Measurements from ENCODE around the gene SMG5. TPM values are rescaled to one million over a fixed set of nuclear protein-coding genes. Genes with fewer than 3 reads are reported as not detected.

The SMG5 gene
- total RNA-seq, 1 experiment from 2014 or later, result 129 TPM

DNA sequence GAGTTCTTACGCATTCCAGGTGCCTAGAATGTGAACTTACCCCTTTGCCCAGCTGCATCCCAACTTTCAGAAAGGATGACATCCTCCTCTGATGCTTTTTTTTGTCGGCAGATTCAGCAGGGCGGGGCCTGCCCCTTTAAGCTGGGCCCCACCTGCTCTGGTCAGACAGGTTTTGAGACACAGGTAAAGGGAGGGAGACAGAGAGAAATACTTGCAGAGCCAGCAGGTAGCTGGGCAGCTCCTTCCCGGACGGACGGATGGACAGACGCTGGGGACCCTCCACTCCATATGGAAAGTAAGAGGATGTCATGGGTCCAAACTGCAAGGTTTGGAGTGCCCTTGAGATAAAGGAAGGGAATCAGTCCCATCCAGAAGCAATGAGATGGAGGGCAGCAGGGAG lies 1.5 kb upstream of the SMG5 start, which contains the start of gene TMEM79:
TSS of gene TMEM79 (plus strand) at position 214 of the 400 bp plus-strand sequence. CDS start 902 bp downstream, outside the sequence.
- no peaks in the 10 kb centered on the region for H3K27me3 ChIP-seq (replicated peaks; ENCODE audit: insufficient read depth, low read depth, low read length, poor library complexity)
- ChIA-PET POLR2A (ENCODE audit: low non-redundant PET) (no interaction called here), CTCF (no interaction called here)
- TF ChIP-seq EZH2 (IDR thresholded peaks at IDR 0.05; ENCODE audit: borderline replicate concordance, low read depth, low read length, poor library complexity, severe bottlenecking), result no peak
- TF ChIP-seq, protein P1, sequence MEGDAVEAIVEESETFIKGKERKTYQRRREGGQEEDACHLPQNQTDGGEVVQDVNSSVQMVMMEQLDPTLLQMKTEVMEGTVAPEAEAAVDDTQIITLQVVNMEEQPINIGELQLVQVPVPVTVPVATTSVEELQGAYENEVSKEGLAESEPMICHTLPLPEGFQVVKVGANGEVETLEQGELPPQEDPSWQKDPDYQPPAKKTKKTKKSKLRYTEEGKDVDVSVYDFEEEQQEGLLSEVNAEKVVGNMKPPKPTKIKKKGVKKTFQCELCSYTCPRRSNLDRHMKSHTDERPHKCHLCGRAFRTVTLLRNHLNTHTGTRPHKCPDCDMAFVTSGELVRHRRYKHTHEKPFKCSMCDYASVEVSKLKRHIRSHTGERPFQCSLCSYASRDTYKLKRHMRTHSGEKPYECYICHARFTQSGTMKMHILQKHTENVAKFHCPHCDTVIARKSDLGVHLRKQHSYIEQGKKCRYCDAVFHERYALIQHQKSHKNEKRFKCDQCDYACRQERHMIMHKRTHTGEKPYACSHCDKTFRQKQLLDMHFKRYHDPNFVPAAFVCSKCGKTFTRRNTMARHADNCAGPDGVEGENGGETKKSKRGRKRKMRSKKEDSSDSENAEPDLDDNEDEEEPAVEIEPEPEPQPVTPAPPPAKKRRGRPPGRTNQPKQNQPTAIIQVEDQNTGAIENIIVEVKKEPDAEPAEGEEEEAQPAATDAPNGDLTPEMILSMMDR (conservative IDR thresholded peaks at IDR 0.05; ENCODE audit: low read depth, low read length), result no peak
- H3K9me3 ChIP-seq (ENCODE audit: low read depth, low read length, poor library complexity, severe bottlenecking), result no peaks in the 10 kb centered on the region
- intact Hi-C loops (cut with micrococcal nuclease; ENCODE audit: unreplicated experiment), result no loop called here
- DNase-seq (ENCODE audit: low spot score), result no peak
- peak within 1 kb of the TSS; percentile 81 for H3K4me3 ChIP-seq (ENCODE audit: low read depth, low read length, poor library complexity, severe bottlenecking)
- peaks cover 14% of the 10 kb centered on the region for H3K36me3 ChIP-seq (ENCODE audit: insufficient read depth, low read length, poor library complexity, severe bottlenecking)
- peaks cover 8% of the 10 kb centered on the region for H3K4me1 ChIP-seq (ENCODE audit: insufficient read depth, low read length, poor library complexity, severe bottlenecking)
- BruUV-seq (replicated peaks), result no TSS peak
- peak within 1 kb of the TSS; percentile 97 for H3K27ac ChIP-seq (ENCODE audit: low read depth, low read length, poor library complexity, severe bottlenecking)

DNA sequence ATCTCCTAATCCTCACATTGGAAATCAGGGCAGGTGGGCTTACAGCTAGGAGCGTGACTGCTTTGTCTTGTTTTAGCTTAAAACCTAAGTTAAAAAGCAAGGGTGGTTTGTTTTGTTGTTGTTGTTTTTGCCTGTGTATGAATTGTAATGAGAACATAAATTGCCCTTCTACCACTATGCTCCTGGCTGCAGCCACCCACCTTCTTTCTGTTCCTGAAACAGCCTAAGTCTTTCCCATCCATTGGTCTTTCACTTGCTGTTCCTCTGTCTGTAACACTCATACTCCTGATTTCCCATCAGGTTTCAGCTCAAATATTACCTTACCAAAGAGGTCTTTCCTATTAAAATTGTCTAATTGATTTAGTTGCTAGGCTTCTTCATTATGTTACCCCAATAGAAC lies 896 bp upstream of the SMG5 start:
- POLR2A ChIA-PET (ENCODE audit: low non-redundant PET), result interaction anchor here (0.9 kb wide), 1 partner anchor 177 kb away, joined by 3 read pairs; no protein-coding TSS in a partner anchor
- Histone ChIP-seq H3K4me3 (ENCODE audit: low read depth, low read length, poor library complexity, severe bottlenecking) (peak overlapping the region; percentile 81), H3K36me3 (ENCODE audit: insufficient read depth, low read length, poor library complexity, severe bottlenecking) (peaks cover 20% of the 10 kb centered on the region), H3K9me3 (ENCODE audit: low read depth, low read length, poor library complexity, severe bottlenecking) (no peaks in the 10 kb centered on the region), H3K4me1 (ENCODE audit: insufficient read depth, low read length, poor library complexity, severe bottlenecking) (peaks cover 8% of the 10 kb centered on the region), H3K27me3 (replicated peaks; ENCODE audit: insufficient read depth, low read depth, low read length, poor library complexity) (no peaks in the 10 kb centered on the region), H3K27ac (ENCODE audit: low read depth, low read length, poor library complexity, severe bottlenecking) (peak overlapping the region; percentile 97)
- CTCF ChIA-PET, result interaction anchor here (0.9 kb wide), 1 partner anchor 58 kb away, joined by 3 read pairs; no protein-coding TSS in a partner anchor
- intact Hi-C loops (cut with micrococcal nuclease; ENCODE audit: unreplicated experiment), result no loop called here
- no peak for DNase-seq (ENCODE audit: low spot score)
- TF ChIP-seq, protein P1 (conservative IDR thresholded peaks at IDR 0.05; ENCODE audit: low read depth, low read length), result no peak
- no peak for TF ChIP-seq EZH2 (IDR thresholded peaks at IDR 0.05; ENCODE audit: borderline replicate concordance, low read depth, low read length, poor library complexity, severe bottlenecking)
- no TSS peak for BruUV-seq (replicated peaks)

DNA sequence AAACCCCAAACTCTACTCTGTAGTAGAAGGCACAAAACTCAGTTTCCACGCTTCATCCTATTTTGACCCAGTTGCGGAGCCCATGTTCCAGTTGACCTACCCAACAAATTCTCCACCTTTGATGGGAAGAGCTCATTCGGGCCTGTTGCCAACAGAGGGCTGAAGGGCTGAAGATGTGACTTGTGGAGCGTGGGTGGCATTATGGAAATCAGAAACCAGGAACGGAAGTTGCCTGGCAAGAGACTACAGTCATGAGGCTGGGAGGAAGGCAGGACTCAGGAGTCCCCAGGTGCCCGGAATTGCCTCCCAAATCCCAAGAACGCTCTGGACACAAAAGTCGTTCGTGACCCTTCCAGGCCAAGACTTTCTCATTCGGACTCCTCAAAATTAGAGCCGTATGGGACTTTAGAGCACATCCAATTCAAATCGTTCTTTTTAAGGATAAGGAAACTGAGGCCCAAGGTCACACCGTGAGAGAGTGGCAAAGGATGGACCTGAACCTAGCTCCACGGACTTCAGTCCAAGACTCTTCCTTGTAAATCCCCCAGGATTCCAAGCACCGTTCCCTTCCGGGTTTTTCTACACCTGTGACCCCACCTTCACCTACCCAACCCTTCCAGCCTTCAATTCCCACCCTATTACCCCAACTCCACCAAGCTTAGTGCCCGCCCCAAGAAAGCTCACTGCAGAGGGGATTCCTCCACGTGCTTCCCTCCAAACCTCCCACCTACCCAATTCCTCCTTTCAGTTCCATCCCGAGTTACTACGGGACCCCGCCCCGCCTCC lies 739 bp downstream of the SMG5 start:
- intact Hi-C loops (cut with micrococcal nuclease; ENCODE audit: unreplicated experiment), result no loop called here
- peak overlapping the region; percentile 97 for H3K27ac ChIP-seq (ENCODE audit: low read depth, low read length, poor library complexity, severe bottlenecking)
- peaks cover 36% of the 10 kb centered on the region for H3K36me3 ChIP-seq (ENCODE audit: insufficient read depth, low read length, poor library complexity, severe bottlenecking)
- DNase-seq (ENCODE audit: low spot score), result peak; percentile 78
- POLR2A ChIA-PET (ENCODE audit: low non-redundant PET), result interaction anchor here (0.6 kb wide), 3 partner anchors 11 to 159 kb away, joined by 3 to 5 read pairs (median 3); no protein-coding TSS in a partner anchor
- peak overlapping the region; percentile 81 for H3K4me3 ChIP-seq (ENCODE audit: low read depth, low read length, poor library complexity, severe bottlenecking)
- TSS peak; percentile 41 for BruUV-seq (replicated peaks)
- TF ChIP-seq, protein P1 (conservative IDR thresholded peaks at IDR 0.05; ENCODE audit: low read depth, low read length), result no peak
- no peak for TF ChIP-seq EZH2 (IDR thresholded peaks at IDR 0.05; ENCODE audit: borderline replicate concordance, low read depth, low read length, poor library complexity, severe bottlenecking)
- no peaks in the 10 kb centered on the region for H3K27me3 ChIP-seq (replicated peaks; ENCODE audit: insufficient read depth, low read depth, low read length, poor library complexity)
- H3K9me3 ChIP-seq (ENCODE audit: low read depth, low read length, poor library complexity, severe bottlenecking), result no peaks in the 10 kb centered on the region
- H3K4me1 ChIP-seq (ENCODE audit: insufficient read depth, low read length, poor library complexity, severe bottlenecking), result peaks cover 8% of the 10 kb centered on the region
- CTCF ChIA-PET, result interaction anchor here (0.6 to 1.1 kb wide), 2 partner anchors 164 to 248 kb away, joined by 3 to 4 read pairs; no protein-coding TSS in a partner anchor
